Germinal center (tissue), 1 donor: Measurements from ENCODE around the gene IL2RA.
"Not testable (repeated sequence)": the region's sequence is repeated elsewhere in the genome, so short reads cannot be mapped to it uniquely, and the experiment has no call there.

Experiments
- DNase-seq: peaks from one replicate; pipeline ENCODE4 v3.0.0; 2012; ENCODE audit warnings: mixed read lengths, low spot score

IL2RA gene

GRCh38 chr10:6062101-6062771, at the start of gene IL2RA:
IL2RA (minus strand) TSS chr10:6062367; CDS start chr10:6062151, 216 bp downstream.
- DNase-seq, result no peak

GRCh38 chr10:6110136-6110535, 48.0 kb upstream of the IL2RA start:
- DNase-seq, result no peak

GRCh38 chr10:6109444-6109775, 47.2 kb upstream of the IL2RA start:
- no peak for DNase-seq

- peak; percentile 66 for DNase-seq
Observed at GRCh38 chr10:6108631-6109443, 46.7 kb upstream of the IL2RA start.

GRCh38 chr10:6108072-6108471, 45.9 kb upstream of the IL2RA start:
- no peak for DNase-seq

- DNase-seq, result not testable (repeated sequence)
Observed at GRCh38 chr10:6107616-6108015, 45.4 kb upstream of the IL2RA start.

GRCh38 chr10:6103591-6103990, 41.4 kb upstream of the IL2RA start:
- no peak for DNase-seq

GRCh38 chr10:6102128-6102527, 40.0 kb upstream of the IL2RA start:
- no peak for DNase-seq

- DNase-seq, result peak; percentile 47
Observed at GRCh38 chr10:6101181-6101580, 39.0 kb upstream of the IL2RA start.

- DNase-seq, result no peak
Observed at GRCh38 chr10:6100370-6100769, 38.2 kb upstream of the IL2RA start.

- no peak for DNase-seq
Observed at GRCh38 chr10:6098156-6098555, 36.0 kb upstream of the IL2RA start.

- no peak for DNase-seq
Observed at GRCh38 chr10:6097063-6097462, 34.9 kb upstream of the IL2RA start.

- DNase-seq, result no peak
Observed at GRCh38 chr10:6095810-6096570, 33.8 kb upstream of the IL2RA start.

GRCh38 chr10:6092731-6093130, 30.6 kb upstream of the IL2RA start:
- DNase-seq, result no peak

- DNase-seq, result no peak
Observed at GRCh38 chr10:6091630-6092029, 29.5 kb upstream of the IL2RA start.

- peak; percentile 21 for DNase-seq
Observed at GRCh38 chr10:6089334-6090219, 27.4 kb upstream of the IL2RA start.

- DNase-seq, result peak; percentile 93
Observed at GRCh38 chr10:6088721-6089333, 26.7 kb upstream of the IL2RA start, which contains the start of gene RBM17. RBM17 (plus strand) TSS chr10:6089034; CDS start chr10:6097066, 8,032 bp downstream.

- DNase-seq, result peak; percentile 78
Observed at GRCh38 chr10:6086375-6087233, 24.4 kb upstream of the IL2RA start.

GRCh38 chr10:6083523-6084475, 21.6 kb upstream of the IL2RA start:
- no peak for DNase-seq
